ENCODE data around the gene SLC6A11.

GRCh38 chr3:10845001-10845761, 29.2 kb downstream of the SLC6A11 start:
- TF ChIP-seq HMGXB4 (CRISPR knock-in tag; IDR thresholded peaks at IDR 0.05) (no peak), TP53 (CRISPR knock-in tag; IDR thresholded peaks at IDR 0.05) (no peak), CBFB (CRISPR knock-in tag; IDR thresholded peaks at IDR 0.05; ENCODE audit: low read depth) (no peak), ZNF138 (CRISPR knock-in tag; conservative IDR thresholded peaks at IDR 0.05) (no peak), CTCF (IDR thresholded peaks at IDR 0.05) (no peak), FOXP4 (CRISPR knock-in tag; IDR thresholded peaks at IDR 0.05) (no peak)

All from WTC11 (cell line).